ENCODE data around the gene RNF4.

GRCh38 chr4:2500547-2500946, 31.6 kb downstream of the RNF4 start:
- no peak for TF ChIP-seq EZH2 (IDR thresholded peaks at IDR 0.05; ENCODE audit: low read length, missing control alignments)
- no peak for TF ChIP-seq CTCF (conservative IDR thresholded peaks at IDR 0.05 in 1 of 2, IDR thresholded peaks at IDR 0.05 in 1 of 2; ENCODE audit: low read depth in 1 of 2, low read length in 2 of 2)

Measured in fibroblast of lung (primary cell).